ENCODE results near the gene BICD1.
A peak's percentile ranks its signal among the peaks of the same experiment; 100 is the strongest.

Gene BICD1

DNA sequence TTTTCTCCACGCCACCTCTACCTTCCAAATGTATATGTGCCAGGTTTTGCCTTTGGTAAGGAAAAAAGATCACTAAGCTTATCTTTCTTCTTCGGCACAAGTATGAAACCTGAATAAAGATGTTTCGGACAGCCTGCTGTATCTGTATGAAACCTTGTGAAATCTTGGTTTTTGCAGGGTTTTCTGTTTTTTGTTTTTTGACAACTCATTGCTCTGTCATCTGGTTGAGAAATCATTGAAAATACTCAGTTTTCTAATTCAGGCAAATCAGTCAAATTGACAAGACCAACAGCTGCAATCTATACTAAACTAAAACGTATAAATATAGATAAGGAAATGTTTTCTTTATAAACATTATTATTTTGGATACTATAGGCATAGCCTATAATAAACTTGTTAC is 229.6 kb downstream of the BICD1 start:
- no peak for DNase-seq (ENCODE audit: low read depth, low spot score)

DNA sequence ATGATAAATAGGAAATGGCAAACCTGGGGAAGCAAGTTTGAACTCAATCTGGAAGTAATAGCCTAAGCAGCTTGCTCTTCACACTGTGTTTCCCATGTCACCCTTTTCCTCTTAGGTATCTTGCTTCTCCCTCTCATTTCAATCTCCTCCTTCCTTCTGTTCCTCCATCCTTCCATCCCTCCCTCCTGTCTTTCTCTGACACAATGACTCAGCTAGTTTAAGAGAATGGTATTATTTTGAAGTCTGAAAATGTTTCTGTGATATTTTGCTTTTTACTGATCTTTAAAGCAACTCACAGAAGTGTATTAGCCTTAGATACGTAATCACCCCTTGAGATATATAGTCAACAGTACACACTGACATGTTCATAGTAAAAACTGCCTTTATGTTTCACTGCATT is 236.8 kb downstream of the BICD1 start:
- DNase-seq (ENCODE audit: low read depth, low spot score) = no peak

DNA sequence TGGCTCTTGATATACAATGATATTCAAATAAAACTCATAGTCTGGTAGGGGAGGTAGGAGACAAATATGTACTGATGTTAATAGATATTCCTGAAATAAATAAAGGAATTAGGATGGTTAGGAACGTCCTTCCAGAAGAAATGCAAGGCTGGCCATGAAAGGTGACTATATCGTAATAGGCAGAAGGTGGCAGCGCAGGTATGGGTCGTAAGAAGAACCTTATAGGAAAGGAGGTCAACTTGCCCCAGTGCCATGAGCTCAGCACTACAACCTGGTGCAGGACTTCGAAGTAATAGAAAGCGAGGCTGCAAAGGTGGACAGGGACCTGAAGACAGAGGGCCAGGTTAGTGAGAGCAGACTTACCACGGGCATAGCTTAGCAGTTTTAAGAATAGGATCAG is 237.4 kb downstream of the BICD1 start:
- peak; percentile 25 for DNase-seq (ENCODE audit: low read depth, low spot score)

DNA sequence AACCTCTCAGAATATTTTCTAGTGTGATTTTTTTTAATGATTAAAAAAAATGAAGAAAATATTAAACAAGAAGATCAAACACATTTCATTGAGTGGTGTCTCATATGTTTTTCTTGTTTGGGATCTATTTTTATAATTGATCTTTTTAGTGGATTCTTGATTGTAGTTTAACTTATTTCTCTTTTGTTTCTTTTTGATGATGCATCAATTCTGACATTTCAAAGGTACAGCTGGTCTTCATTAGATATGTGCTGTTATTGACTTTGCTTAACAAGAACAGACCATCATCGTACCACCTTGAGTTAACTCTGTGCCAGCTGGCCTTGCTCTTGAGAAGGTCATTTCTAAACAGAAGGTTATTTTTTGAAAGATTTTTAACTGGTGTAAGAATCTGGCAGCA is 246.9 kb downstream of the BICD1 start:
- DNase-seq (ENCODE audit: low read depth, low spot score) = no peak

DNA sequence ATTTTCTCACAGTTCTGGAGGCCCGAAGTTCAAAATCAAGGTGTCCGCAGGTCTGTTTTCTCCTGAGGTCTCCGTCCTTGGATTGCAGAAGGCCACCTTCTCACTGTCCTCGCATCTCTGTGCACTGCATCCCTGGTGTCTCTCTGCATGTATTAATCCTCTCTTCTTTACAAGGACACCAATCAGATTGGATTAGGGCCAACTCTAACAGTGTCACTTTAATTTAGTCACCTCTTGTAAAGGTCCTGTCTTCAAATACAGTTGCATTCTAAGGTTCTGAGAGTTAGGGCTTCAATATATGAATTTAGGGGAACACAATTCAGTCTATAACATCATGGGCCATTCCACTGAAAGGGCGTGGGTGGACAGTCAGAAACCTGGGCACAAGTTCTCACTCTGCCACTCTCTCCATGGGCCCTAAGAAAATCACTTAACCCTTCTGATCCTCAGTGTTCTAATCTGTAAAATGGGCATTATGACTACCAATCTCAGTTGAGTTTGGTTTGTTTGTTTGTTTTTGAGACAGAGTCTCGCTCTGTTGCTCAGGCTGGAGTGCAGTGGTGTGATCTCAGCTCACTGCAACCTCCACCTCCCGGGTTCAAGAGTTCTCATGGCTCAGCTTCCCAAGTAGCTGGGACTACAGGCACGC is 251.1 kb downstream of the BICD1 start:
- no peak for DNase-seq (ENCODE audit: low read depth, low spot score)

DNA sequence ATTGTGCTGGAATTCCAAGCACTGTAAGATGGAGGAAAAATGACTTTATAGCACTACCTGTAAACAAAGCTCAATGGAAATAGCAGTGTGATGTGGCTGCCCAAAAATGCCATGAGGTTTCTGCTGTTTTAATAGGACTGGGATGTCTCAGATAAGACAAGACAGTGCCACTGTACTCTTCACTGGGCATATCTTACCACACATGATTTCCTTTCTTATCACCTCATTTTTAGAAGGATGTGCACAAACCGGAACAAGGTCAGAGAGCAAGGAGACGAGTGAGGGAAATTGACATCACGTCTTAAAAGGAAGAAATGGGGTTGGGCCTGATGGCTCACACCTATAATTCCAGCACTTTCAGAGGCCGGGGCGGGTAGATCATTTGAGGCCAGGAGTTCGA is 254.3 kb downstream of the BICD1 start:
- DNase-seq (ENCODE audit: low read depth, low spot score) = no peak

DNA sequence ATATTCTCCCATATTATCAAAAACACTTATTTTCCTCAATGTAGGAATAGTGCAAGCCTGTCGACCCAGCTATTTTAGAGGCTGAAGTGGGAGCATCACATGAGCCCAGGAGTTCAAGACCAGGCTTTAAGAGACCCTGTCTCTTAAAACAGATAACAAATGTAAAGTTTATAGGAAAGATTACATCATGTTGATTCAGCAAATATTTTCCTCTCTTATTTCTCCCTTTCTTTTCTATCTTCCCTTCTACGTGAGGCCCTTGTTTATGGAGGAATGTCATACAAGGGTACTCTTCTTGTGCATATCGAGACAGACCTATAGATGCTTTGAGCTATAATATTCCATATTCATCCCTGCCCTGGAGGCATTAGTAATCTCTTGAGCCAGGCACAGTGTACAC is 256.2 kb downstream of the BICD1 start:
- no peak for DNase-seq (ENCODE audit: low read depth, low spot score)

DNA sequence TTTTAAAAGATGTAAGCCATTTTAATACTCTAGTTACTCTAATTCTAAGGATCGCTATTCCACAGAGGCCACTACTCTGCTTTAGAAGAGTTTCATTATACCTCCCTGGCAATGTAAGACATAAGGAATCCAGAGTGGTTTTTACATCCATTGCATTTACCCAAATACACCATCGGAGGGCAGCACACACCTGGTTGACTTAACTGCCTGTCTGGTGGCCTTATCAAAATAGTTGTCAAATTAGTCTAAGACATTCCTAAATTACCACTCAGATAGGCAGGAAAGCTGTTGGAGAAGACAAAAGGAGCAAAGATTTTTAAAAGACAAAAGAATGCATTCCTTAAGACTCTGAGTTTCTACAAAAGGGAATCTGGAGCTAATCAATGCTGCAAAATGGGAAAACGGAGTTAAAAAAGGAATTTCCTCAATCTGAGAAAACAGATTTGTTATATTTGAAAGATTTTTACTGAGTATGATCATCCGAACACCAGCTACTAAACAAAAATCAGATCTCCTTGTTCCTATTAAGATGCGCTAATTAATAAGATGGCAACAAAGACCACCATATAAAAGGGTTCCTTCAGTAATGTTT is 258.9 kb downstream of the BICD1 start:
- peak; percentile 54 for DNase-seq (ENCODE audit: low read depth, low spot score)

DNA sequence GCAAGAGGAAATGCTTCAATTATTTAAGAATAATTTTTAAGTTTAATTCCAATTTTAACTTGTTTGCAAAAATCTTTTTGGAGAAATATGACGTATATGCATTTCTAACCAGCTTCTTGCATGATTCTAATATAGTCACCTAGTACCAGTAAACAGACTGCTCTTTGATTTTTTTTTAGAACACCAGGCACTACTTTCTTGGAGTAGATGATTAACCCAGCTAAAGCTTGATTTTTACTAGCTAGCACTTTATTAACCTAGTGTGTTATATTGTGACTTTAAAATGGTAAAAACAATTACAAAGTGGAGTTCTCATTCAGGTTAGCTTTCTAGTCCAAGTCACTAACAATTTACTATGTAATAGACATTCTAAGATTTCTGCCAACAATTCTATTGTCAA is 260.1 kb downstream of the BICD1 start:
- DNase-seq (ENCODE audit: low read depth, low spot score) = no peak

DNA sequence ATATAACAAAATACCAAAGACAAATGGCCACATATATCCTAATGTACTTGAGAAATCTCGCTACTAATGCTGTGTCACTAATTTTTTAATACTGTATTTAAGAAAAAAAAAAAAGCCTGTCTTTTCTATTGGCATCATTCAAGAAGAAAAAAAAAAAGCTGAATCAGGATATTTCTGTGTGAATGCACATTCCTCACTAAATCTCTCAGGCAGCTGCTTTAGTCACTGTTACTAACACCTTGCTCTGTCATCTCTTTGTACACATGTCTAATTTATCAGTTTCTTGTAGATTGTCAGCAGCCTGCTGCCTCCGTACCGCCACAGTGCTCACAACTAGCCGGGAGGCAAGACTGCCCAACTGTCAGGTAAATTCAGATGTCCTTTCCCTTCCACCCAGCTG is 260.7 kb downstream of the BICD1 start:
- no peak for DNase-seq (ENCODE audit: low read depth, low spot score)

DNA sequence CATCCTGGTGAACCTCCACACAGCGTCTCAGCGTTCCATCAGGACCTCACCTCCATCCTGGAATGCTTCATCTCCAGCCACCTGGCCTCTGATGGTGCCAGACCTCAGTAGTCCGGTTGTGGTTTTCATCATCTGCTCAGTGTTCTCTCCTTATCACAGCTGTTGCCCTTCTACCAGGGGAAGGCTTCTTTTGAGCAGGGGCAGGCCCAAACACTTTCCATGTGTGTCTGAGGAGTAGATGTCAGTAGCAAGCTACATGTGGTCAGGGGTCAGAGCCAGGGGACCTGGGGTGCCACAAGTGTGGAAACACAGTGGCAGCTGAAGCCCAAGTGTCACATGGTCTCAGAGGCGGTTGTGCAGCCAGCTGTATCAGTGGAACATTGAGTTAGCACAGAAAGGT is 262.6 kb downstream of the BICD1 start:
- DNase-seq (ENCODE audit: low read depth, low spot score) = no peak

DNA sequence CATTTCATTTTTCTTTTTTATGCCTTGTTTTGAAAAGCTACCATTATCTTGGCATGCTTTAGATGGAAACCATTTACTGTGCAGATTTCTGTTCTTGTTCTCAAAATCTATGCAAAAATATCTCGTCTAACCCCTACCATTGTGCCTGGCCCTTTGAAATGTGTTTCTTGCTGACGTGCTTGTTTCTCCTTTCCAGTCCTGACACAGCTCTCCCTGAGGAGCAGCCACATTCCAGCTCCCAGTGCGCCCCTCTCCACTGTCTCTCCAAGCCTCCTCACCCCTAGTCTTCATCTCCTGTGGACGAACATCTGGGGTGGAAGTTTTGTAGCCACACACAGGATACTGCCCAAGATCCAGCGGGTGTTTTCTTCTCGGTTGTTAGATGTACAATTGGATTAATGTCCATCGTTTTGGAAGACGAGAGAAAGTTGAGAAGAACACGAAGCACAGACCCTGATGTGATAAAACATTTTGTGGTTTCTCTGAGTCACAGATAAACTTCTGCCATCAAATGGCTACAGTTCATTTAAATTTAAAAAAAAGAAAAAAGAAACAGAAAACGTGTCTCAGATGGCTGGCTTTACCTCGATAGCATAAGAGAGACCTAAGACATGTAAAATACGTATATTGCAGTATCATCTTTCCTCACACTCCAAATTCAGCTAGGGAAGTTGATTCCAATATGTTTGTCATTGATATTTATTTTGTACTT is 270.9 kb downstream of the BICD1 start:
- no peak for DNase-seq (ENCODE audit: low read depth, low spot score)

DNA sequence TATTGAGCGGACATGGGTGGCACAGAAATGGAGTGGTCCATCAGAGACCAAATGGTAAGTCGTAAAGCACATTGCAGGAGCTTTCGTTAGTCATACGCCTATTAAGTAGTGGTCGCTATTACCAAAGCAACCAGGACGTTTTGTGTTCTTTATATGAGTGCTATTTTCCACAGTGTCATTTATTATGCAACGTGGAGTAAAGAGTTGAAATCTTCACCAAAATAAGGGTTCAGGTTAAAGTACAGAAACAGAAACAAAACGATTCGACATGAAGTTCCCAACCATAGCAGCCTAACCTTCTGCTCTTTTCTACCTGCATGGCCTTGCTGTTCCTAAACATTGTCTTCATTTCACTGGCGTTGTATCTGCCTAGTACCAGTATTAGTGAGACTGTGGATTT is 272.6 kb downstream of the BICD1 start:
- no peak for DNase-seq (ENCODE audit: low read depth, low spot score)

DNA sequence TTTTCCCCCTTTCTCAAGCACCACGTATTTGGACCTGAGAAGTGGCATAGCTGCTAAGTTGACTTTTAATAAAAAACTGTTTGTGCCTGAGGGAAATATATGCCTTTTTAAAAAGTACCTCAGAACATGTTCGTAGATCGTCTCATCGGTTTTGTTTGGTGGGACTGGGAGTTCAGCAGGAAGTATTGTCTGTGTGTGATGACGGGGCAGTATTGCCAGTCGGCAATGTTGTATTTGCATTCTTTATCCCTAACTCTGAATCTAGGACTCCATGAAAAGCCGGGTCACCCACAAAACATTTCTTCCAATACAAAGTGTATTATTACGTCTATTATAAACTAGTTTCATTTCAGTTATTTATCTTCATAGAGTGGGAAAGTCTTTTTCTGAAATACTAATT is 273.0 kb downstream of the BICD1 start:
- no peak for DNase-seq (ENCODE audit: low read depth, low spot score)

DNA sequence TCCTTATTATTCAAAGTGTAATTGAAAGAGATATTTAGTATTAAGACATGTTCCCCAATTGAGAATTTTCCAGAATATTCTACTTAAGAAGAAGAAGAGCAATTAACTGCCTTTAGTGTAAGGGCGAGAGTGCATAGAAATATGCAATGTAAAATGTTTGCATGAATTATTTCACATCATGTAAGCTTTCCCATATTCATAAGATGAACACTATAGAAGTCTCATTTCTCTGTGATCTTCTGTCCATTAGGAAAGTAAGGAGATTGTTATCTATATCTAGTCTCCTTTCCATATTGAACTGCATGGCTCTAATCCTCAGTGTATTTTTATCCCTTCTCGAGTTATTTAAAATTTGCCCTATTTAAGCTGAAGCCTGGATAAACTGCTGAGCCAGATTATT is 275.6 kb downstream of the BICD1 start:
- DNase-seq (ENCODE audit: low read depth, low spot score) = no peak

DNA sequence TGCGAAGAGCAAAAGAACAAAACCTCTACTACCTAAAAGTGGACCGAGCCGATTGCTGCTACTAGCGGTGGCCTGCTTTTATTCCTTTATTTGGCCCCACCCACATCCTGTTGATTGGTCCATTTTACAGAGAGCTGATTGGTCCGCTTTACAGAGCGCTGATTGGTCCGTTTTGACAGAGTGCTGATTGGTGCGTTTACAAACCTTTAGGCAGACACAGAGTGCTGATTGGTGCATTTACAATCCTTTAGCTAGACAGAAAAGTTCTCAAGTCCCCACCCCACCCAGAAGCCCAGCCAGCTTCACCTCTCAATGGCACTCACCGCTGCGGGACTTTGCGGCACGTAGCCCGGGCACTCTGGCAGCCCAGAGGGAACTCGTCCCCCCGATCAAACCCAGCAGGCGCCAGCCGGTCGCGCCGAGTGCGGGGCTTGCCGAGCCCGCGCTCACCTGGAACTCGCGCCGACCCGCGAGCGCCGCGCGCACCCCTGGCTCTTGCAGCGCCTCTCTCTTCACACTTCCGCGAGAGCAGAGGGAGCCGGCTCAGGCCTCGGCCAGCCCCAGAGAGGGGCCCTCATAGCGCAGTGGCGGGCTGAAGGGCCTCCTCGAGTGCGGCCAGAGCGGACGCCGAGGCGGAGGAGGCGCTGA is 284.0 kb downstream of the BICD1 start:
- DNase-seq (ENCODE audit: low read depth, low spot score) = no peak

DNA sequence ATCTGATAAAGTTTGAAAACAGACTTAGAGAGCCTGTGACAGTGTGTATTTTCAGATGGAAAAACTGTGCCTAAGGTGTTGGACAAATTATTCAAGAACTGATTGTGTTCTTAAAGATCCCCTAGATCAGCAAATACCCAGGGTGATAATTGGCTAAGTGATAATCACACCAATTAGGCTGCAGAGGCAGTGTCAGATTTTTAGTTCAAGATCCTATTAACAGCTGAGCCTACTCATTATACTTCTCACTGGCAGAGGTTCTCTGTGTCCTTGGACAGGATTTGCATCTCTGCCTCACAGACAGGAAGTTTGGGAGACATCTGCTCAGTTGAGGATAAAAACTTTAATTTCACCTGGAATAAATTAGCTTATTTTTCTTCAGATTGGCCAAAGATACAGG is 288.4 kb downstream of the BICD1 start:
- no peak for DNase-seq (ENCODE audit: low read depth, low spot score)

DNA sequence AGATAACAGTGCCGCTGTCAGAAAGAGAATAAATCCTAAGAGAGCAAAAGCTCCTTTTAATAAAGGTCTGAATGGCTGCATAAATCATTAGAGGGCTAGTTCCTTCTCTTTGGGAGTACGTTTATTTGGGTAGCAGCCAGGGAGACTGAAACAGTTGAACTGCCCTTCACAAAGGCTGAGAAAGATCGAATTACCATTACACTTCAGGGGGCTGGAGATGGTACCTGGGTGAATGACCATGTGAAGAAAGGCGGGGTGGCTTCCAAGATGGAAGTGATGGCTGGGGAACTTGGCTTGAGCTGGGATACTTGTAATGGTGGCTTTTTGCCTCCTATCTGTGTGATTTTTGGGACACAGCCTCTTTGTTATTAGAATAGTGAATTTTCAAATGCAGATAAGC is 291.0 kb downstream of the BICD1 start:
- no peak for DNase-seq (ENCODE audit: low read depth, low spot score)

DNA sequence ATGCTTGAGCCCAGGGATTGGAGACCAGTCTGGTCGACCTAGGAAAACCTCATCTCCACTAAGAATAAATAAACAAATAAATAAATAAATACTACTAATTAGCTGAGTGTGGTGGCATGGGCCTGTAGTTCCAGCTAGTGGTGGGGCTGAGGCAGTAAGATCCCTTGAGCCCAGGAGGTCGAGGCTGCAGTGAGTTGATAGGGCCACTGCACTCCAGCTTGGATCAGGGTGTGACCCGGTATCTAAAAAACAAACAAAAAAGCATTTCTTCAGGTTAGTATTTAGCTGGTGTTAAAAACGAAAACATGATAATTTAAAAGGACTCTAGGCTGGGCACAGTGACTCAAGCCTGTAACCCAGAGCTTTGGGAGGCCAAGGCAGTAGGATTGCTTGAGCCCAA is 291.5 kb downstream of the BICD1 start:
- DNase-seq (ENCODE audit: low read depth, low spot score) = no peak

DNA sequence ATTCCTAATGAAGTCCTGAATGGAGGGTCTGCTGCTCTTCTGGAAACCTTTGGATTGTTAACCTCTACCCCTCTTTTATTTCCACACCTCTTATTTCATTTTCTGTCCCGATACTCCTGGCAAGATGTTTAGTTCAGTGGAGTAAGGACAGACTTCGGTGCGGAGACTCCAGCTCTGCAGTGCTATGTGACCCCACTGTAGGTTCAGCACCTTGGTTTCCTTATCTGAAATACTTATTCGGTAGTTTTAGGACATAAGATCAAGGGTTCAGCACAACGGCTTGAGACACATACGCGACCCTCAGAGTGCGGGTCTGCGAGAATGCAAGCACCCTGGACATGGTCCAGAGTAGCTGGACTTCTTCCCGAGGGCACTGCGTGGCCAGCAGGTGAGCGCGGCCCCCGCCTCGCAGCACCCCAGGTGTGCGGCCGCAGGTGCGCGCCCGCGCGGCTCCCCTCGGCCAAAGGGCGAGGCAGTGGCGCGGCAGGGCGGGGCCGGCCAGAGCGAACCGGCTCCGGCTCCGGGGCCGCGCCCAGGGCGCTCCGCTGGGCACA is 292.2 kb downstream of the BICD1 start:
- DNase-seq (ENCODE audit: low read depth, low spot score) = no peak

DNA sequence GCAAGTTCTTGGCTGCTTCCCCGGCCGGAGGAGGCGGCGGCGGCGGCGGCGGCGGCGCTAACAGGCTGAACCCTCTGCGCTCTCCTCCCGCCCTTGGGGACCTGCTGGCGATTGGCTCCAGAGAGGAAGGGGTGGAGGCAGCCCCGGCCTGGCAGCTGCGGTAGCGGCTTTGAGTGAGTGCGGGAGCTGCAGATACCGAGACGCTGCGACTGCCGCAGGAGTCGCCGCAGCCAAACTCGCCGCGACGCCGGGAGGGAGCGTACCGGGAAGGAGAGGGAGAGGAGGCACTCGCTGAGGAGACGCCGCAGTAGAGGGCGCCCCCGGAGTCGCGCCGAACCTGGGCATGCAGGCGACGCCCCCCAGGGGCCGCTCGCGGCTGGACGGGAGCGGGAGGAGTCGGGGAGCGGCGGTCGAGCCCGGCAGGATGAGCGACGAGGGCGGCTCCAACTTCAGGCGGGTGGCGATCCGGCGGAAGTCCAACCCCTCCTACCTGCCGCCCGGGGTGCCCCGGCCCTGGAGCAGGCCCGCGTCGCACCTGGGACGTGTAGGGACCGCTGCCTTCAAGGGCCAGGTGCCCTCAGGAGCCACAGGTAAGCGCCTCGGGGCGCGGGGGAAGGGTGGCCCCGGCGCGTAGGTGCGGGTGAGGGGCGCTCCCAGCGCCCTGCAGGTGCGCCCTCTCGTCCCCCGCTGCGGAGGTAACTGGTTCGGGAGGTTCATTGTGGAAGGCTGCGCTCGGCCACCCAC is 292.9 kb downstream of the BICD1 start, which contains the start of gene FGD4:
Gene FGD4 (plus strand): TSS at position 189 of the 744 bp plus-strand sequence.
- DNase-seq (ENCODE audit: low read depth, low spot score) = peak; percentile 78
